Activated B cell treated with CpG ODN at 0.5 μM for 24 hours (primary cell): ENCODE data around the gene MCF2L2. TPM values are rescaled to one million over a fixed set of nuclear protein-coding genes. Genes with fewer than 3 reads are reported as not detected.

ENCODE experiments used
- ATAC-seq: fragments of 200-7000 bp; cut with Tn5 transposase; one replicate; pipeline ENCODE4 v1.10.0; 2021; ENCODE audit warnings: low read depth, mild to moderate bottlenecking, moderate library complexity
- CTCF ChIA-PET: fragments of 350-600 bp; sonication (Branson Sonifier 250); formaldehyde crosslinking; loops from one replicate; lab custom pipeline; 2021; ENCODE audit warnings: antibody characterized with exemption; lab: Charles Lee
- POLR2A ChIA-PET: fragments of 350-600 bp; sonication (Branson Sonifier 250); formaldehyde crosslinking; loops from one replicate; lab custom pipeline; 2021; ENCODE audit warnings: antibody characterized with exemption; lab: Charles Lee
- DNase-seq: peaks from one replicate; pipeline ENCODE4 v3.0.0; 2022
- H3K27ac Mint-ChIP-seq: one replicate; pipeline ENCODE4 v1.8.0; 2020; ENCODE audit warnings: mixed read lengths
- H3K27me3 Mint-ChIP-seq: one replicate; pipeline ENCODE4 v1.8.0; 2021; ENCODE audit warnings: mixed read lengths
- H3K36me3 Mint-ChIP-seq: one replicate; pipeline ENCODE4 v1.8.0; 2021; ENCODE audit warnings: low read depth, mixed read lengths
- H3K4me1 Mint-ChIP-seq: one replicate; pipeline ENCODE4 v1.8.0; 2021; ENCODE audit warnings: mixed read lengths
- H3K4me3 Mint-ChIP-seq: one replicate; pipeline ENCODE4 v1.8.0; 2020; ENCODE audit warnings: mild to moderate bottlenecking, mixed read lengths
- H3K9me3 Mint-ChIP-seq: one replicate; pipeline ENCODE4 v1.8.0; 2020; ENCODE audit warnings: mixed read lengths
- CTCF ChIP-seq: fragments of 200-600 bp; IDR thresholded peaks from one replicate; pipeline ENCODE4 v1.8.0; 2022; ENCODE audit warnings: antibody characterized with exemption, mild to moderate bottlenecking
- intact Hi-C: fragments of 100-400 bp; cut with micrococcal nuclease; formaldehyde crosslinking; loops from one replicate; pipeline ENCODE4 v1.15.1; 2024
- total RNA-seq: library from RNA; stranded (reverse); gene quantifications from 2 replicates; pipeline ENCODE4 v1.2.3, GENCODE V29; 2022

Gene MCF2L2
- total RNA-seq, 1 donor from 2014 or later, result 2.4 TPM

GRCh38 chr3:183410759-183411158 is 17.7 kb downstream of the MCF2L2 start:
- H3K27me3 Mint-ChIP-seq, result peaks cover 8% of the 10 kb centered on the region
- no peak for ATAC-seq
- no peaks in the 10 kb centered on the region for H3K36me3 Mint-ChIP-seq
- no peaks in the 10 kb centered on the region for H3K4me1 Mint-ChIP-seq
- CTCF ChIA-PET, result interaction anchor here (1.3 kb wide), 1 partner anchor 24 kb away, joined by 3 read pairs; no protein-coding TSS in a partner anchor
- DNase-seq, result no peak
- no peak overlapping the region for H3K27ac Mint-ChIP-seq
- H3K4me3 Mint-ChIP-seq, result no peak overlapping the region
- TF ChIP-seq CTCF, result no peak
- POLR2A ChIA-PET, result interaction anchor here (0.6 to 1.0 kb wide), 2 partner anchors 11 to 287 kb away, joined by 3 to 4 read pairs; partner anchors contain the start of gene YEATS2
- no peaks in the 10 kb centered on the region for H3K9me3 Mint-ChIP-seq
- intact Hi-C loops, result no loop called here

GRCh38 chr3:183410280-183410679 is 18.1 kb downstream of the MCF2L2 start:
- Mint-ChIP-seq H3K27ac (no peak overlapping the region), H3K4me3 (no peak overlapping the region), H3K36me3 (no peaks in the 10 kb centered on the region), H3K27me3 (peaks cover 6% of the 10 kb centered on the region), H3K9me3 (no peaks in the 10 kb centered on the region), H3K4me1 (no peaks in the 10 kb centered on the region)
- ChIA-PET POLR2A (no interaction called here), CTCF (interaction anchor here (1.3 kb wide), 1 partner anchor 24 kb away, joined by 3 read pairs; no protein-coding TSS in a partner anchor)
- ATAC-seq, result no peak
- intact Hi-C loops, result no loop called here
- no peak for TF ChIP-seq CTCF
- no peak for DNase-seq

GRCh38 chr3:183409219-183409618 is 19.2 kb downstream of the MCF2L2 start:
- ChIA-PET CTCF (no interaction called here), POLR2A (no interaction called here)
- no peak for TF ChIP-seq CTCF
- no peaks in the 10 kb centered on the region for H3K36me3 Mint-ChIP-seq
- no peak overlapping the region for H3K4me3 Mint-ChIP-seq
- H3K9me3 Mint-ChIP-seq, result no peaks in the 10 kb centered on the region
- H3K27me3 Mint-ChIP-seq, result peaks cover 6% of the 10 kb centered on the region
- intact Hi-C loops, result no loop called here
- H3K27ac Mint-ChIP-seq, result no peak overlapping the region
- DNase-seq, result no peak
- no peak for ATAC-seq
- no peaks in the 10 kb centered on the region for H3K4me1 Mint-ChIP-seq

GRCh38 chr3:183401678-183402077 is 26.7 kb downstream of the MCF2L2 start:
- POLR2A ChIA-PET, result no interaction called here
- Mint-ChIP-seq H3K4me3 (no peak overlapping the region), H3K27ac (no peak overlapping the region), H3K4me1 (no peaks in the 10 kb centered on the region), H3K27me3 (peaks cover 3% of the 10 kb centered on the region), H3K9me3 (no peaks in the 10 kb centered on the region), H3K36me3 (no peaks in the 10 kb centered on the region)
- no peak for DNase-seq
- no peak for ATAC-seq
- CTCF ChIA-PET, result interaction anchor here (0.6 to 1.3 kb wide), 2 partner anchors 51 to 279 kb away, joined by 3 read pairs; no protein-coding TSS in a partner anchor
- TF ChIP-seq CTCF, result no peak
- intact Hi-C loops, result no loop called here

GRCh38 chr3:183400352-183400751 is 28.1 kb downstream of the MCF2L2 start:
- TF ChIP-seq CTCF, result no peak
- no peak for DNase-seq
- no peaks in the 10 kb centered on the region for H3K36me3 Mint-ChIP-seq

More at GRCh38 chr3:183400352-183400751, 28.1 kb downstream of the MCF2L2 start:
- Mint-ChIP-seq H3K4me1 (no peaks in the 10 kb centered on the region), H3K4me3 (no peak overlapping the region), H3K27ac (no peak overlapping the region), H3K27me3 (peaks cover 8% of the 10 kb centered on the region), H3K9me3 (no peaks in the 10 kb centered on the region)
- ChIA-PET POLR2A (no interaction called here), CTCF (interaction anchor here (0.9 kb wide), 1 partner anchor 25 kb away, joined by 4 read pairs; no protein-coding TSS in a partner anchor)
- no peak for ATAC-seq
- intact Hi-C loops, result no loop called here
